ENCODE results near the gene SELENOT. TPM values are rescaled to one million over a fixed set of nuclear protein-coding genes. Genes with fewer than 3 reads are reported as not detected.

Gene SELENOT
- polyA plus RNA-seq, 1 of the 3 experiments (the other 2 are of a cell fraction), result 143 TPM

- TF ChIP-seq REST (IDR thresholded peaks at IDR 0.05; ENCODE audit: low read depth, low read length), result no peak
- no peak for TF ChIP-seq IRF3 (IDR thresholded peaks at IDR 0.05; ENCODE audit: low read depth, low read length)
- TF ChIP-seq GABPA (IDR thresholded peaks at IDR 0.05; ENCODE audit: low read depth), result no peak
- TF ChIP-seq ZBTB33 (IDR thresholded peaks at IDR 0.05; ENCODE audit: borderline replicate concordance, low read depth), result no peak
- TF ChIP-seq MEF2A (IDR thresholded peaks at IDR 0.05; ENCODE audit: borderline replicate concordance, low read depth), result no peak
- no peak for TF ChIP-seq RCOR1 (IDR thresholded peaks at IDR 0.05; ENCODE audit: low read length)
- TF ChIP-seq TAF1 (IDR thresholded peaks at IDR 0.05; ENCODE audit: borderline replicate concordance, low read depth, low read length), result no peak
- TF ChIP-seq RXRA (IDR thresholded peaks at IDR 0.05; ENCODE audit: borderline replicate concordance, low read depth), result no peak
- no peak for TF ChIP-seq YY1 (IDR thresholded peaks at IDR 0.05; ENCODE audit: low read depth)
Measured at GRCh38 chr3:150597646-150598045, 5.5 kb upstream of the SELENOT start (continued).

- Histone ChIP-seq H3K27ac (ENCODE audit: low read depth in 2 of 2, low read length in 1 of 2) (peak overlapping the region in 1 of 2 experiments; percentile 78; a peak in 2 of 4 replicates), H3K9me2 (no peaks in the 10 kb centered on the region), H3K9me3 (no peaks in the 10 kb centered on the region), H3K27me3 (ENCODE audit: insufficient read depth) (no peaks in the 10 kb centered on the region), H2AFZ (ENCODE audit: low read depth) (no peak overlapping the region), H3K36me3 (replicated peaks in 1 of 2; ENCODE audit: control insufficient read depth in 1 of 2, insufficient read depth in 2 of 2, low read length in 1 of 2) (no peaks in the 10 kb centered on the region), H3F3A (replicated peaks; ENCODE audit: insufficient read depth) (peaks cover 33% of the 10 kb centered on the region), H3K4me2 (peak overlapping the region; percentile 53), H3K79me2 (ENCODE audit: insufficient read depth) (peaks cover 56% of the 10 kb centered on the region), H3K9ac (peak overlapping the region; percentile 16; the same call in 1 of the 2 replicates), H3K4me1 (ENCODE audit: control insufficient read depth in 1 of 2, insufficient read depth in 2 of 2, low read depth in 1 of 2, low read length in 1 of 2) (peaks cover 0 to 20% of the 10 kb centered on the region in 2 experiments; a peak in 3 of 4 replicates), H4K20me1 (ENCODE audit: insufficient read depth) (no peaks in the 10 kb centered on the region), H3K4me3 (ENCODE audit: low read depth in 2 of 2, low read length in 1 of 2) (no peak overlapping the region)
- 51% methylated on average over 4 of the region's 4 CpGs for whole genome bisulfite sequencing (ENCODE audit: low lambda C conversion rate)
- ChIA-PET CTCF (no interaction called here), POLR2A (no interaction called here)
- no peak for DNase-seq
- TF ChIP-seq FOXJ3 (CRISPR knock-in tag; IDR thresholded peaks at IDR 0.05), result no peak
- TF ChIP-seq RAD21 (IDR thresholded peaks at IDR 0.05; ENCODE audit: low read length), result no peak
- TF ChIP-seq RXRA (IDR thresholded peaks at IDR 0.05; ENCODE audit: borderline replicate concordance, low read depth), result no peak
- no peak for TF ChIP-seq CHD2 (IDR thresholded peaks at IDR 0.05; ENCODE audit: low read length, partially characterized antibody)
- no peak for TF ChIP-seq MXI1 (IDR thresholded peaks at IDR 0.05; ENCODE audit: low read depth, low read length)
- TF ChIP-seq MEF2A (IDR thresholded peaks at IDR 0.05; ENCODE audit: borderline replicate concordance, low read depth), result no peak
- TF ChIP-seq RCOR1 (IDR thresholded peaks at IDR 0.05; ENCODE audit: low read length), result no peak
- peak; percentile 57; the same call in 1 of the 2 replicates for TF ChIP-seq JUND (IDR thresholded peaks at IDR 0.05)
- TF ChIP-seq REST (IDR thresholded peaks at IDR 0.05; ENCODE audit: low read depth, low read length), result no peak
- 0 out of 2 replicates have a peak, but pooled peaks have one; percentile 43 for TF ChIP-seq TEAD4 (IDR thresholded peaks at IDR 0.05; ENCODE audit: borderline replicate concordance, insufficient read depth)
- TF ChIP-seq NRF1 (IDR thresholded peaks at IDR 0.05; ENCODE audit: low read depth, low read length), result no peak
- no peak for TF ChIP-seq USF1 (IDR thresholded peaks at IDR 0.05; ENCODE audit: borderline replicate concordance, low read depth)
- peak; percentile 62 for TF ChIP-seq FOSL2 (IDR thresholded peaks at IDR 0.05; ENCODE audit: borderline replicate concordance, low read depth)
- TF ChIP-seq POLR2AphosphoS5 (IDR thresholded peaks at IDR 0.05; ENCODE audit: low read depth, low read length), result no peak
Measured at GRCh38 chr3:150599611-150600297, 3.4 kb upstream of the SELENOT start.

Measured in SK-N-SH (cell line).